DMS153 (cell line): ENCODE measurements around the gene FES.
A peak's percentile ranks its signal among the peaks of the same experiment; 100 is the strongest.
"Not testable (repeated sequence)": the region's sequence is repeated elsewhere in the genome, so short reads cannot be mapped to it uniquely, and the experiment has no call there.

Source experiments
- DNase-seq: peaks from one replicate; lab custom pipeline; 2025; lab: John Stamatoyannopoulos, UW

The FES gene

DNA sequence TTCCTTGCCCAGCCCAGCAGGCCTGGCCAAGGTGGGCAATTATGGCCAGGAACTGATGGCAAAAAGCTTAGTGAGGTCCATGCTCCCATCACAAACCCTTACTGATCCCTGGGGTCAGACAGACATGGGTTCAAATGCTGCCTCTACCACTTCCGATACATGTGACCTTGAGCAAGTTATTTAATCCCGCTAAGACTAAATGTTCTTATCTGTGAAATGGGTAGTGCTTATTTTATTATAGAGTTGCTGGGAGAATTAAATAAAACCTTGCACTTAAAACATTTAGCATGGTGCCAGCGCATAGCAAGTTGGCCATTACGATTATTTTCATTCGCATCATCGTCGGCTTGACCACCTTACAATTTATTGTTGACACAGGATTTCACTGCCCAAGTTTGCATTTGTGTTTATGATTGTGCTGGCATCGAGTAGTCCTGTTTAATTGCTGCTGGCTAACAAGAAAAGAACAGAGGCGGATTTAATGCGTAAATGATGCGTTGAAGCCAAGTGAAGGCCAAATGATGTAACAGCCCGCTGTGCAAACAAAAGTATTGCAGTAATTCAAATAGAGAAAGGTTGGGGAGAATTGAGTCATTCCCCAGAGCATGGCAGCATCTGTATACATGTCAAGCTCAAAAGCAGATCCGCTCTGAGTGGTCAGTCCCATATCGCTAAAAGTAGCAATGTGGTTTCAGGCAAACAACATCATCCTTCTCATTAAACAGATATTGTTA is 23.2 kb upstream of the FES start:
- peak; percentile 83 for DNase-seq

DNA sequence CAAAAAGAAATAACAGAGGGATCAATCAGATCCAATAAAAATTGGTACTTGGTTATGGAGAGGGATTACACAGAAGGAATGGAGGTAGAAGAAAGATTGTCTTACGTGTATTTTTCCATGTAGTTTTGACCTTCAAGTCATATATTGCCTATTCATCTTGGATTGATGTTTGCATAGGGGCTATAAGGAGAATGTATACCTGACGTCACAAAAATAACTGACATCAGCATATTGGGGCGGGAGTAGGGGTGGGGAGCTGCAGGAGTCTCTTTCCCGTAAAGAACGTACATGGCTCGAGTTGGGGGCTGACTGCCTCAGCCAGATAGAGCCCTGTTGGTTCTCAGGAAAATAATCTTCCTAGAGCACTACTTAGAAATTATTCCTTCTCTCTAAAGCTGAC is 21.8 kb upstream of the FES start:
- DNase-seq: no peak

DNA sequence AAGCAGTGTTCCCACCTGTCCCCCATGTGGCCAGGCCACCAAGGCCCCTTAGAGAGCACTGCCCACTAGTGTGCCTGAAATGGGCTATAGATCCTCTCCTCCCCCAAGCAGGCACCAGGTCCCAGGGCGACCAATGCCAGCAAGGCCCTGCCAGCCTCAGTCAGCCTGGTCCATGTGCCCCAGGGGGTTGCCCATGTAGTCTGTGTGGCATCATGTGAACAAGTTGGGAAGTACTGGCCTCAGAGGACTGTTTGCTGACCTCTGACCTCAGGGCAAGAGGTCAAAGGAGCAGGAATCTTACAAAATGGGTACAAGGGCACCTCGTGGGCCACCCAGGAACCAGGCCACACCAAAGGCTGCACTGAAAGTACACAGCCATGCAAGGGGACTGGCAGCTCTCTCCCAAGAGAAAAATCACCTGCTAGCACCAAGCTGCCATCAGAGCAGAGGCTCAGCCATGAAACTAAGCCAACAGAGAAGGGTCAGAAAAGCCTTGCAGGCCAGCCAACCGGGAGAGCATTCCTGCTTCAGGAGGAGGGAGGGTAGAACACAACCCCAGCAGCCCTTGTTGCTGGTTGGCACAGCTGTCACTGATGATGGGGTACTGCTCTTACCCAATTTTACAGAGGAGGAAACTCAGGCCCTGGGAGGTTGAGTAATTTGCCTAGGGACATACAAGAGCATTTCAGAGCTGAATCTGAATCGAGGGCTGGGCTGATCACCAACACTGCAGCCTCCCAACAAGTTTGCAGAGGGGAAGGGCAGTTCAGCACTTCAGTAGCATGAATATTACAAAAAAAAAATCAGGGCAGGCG is 21.1 kb upstream of the FES start:
- DNase-seq: no peak

DNA sequence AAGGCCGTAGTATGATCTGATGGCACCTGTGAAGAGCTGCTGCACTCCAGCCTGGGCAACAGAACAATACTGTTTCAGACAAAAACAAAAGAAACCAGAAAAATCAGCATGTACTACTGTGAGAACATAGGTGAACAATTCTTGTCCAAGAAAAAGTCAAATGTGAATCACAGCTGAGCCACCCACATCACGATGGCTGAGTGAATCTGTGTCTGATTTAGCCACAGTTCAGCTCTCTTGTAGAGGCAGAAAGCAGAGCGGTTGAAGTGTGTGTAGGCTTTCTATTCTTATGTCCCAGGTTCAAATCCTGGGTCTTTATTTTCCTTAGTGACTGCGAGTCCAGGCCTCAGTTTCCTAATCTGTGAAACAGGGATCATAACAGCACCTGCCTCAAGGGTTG is 20.3 kb upstream of the FES start:
- no peak for DNase-seq

DNA sequence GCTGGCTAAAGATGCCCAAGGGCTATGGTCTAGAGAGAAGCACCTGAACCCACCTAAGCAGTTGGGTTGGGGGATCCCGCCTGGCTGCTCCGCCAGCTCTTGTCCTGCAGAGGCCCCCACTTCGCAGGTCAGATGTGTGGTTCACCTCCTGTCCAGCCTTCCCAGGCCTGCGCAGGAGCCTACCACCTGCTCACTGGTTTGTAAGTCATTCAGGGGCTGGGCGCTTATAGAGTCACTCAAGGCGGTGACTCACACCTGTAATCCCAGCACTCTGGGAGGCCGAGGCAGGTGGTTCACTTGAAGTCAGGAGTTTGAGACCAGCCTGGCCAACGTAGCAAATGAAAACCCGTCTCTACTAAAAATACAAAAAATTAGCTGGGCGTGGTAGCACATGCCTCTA is 19.8 kb upstream of the FES start:
- no peak for DNase-seq

DNA sequence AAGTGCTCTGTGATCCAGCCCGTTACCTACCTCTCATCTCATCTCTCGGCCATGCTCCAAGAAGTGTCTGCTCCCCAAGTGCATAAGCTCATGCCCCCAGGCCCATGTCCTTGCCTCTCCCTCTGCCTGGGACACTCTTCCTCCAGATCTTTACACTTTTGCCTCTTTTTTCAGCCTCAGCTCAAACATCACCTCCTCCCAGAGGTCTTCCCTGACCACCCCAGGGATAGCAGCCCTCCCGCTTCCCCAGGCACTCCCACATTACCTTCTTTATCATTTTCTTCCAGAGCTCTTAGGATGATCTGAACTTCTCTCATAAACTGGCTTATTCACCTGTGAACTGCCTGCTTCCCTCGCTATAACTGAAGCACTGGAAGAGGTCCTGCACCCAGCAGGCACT is 18.6 kb upstream of the FES start:
- no peak for DNase-seq

DNA sequence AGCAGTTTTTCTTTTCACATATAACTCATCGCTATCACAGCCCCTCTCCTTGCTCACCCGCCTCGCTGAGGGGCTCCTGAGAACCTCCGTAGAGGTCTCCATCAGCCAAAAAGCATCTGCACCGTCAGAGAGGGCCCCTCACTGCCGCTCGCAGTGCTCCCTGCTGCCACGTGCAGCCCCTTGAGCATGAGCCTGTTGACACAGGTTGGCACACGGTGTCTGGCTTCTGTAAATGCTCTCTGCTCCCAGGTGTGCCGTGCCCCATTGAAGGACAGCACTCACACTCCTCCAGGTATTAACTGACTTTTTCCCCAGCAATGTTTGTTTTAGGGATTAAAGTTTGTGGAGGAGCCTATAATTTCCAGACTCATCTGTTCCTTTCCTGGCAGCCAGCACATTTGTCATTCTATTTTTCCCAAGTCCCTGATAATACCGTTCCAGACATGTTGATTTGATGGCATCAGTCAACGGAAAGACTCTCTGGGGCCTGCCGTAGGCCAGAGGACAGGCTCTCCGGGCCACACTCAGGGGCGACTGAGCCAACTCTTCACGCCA is 18.1 kb upstream of the FES start:
- peak; percentile 4 for DNase-seq

DNA sequence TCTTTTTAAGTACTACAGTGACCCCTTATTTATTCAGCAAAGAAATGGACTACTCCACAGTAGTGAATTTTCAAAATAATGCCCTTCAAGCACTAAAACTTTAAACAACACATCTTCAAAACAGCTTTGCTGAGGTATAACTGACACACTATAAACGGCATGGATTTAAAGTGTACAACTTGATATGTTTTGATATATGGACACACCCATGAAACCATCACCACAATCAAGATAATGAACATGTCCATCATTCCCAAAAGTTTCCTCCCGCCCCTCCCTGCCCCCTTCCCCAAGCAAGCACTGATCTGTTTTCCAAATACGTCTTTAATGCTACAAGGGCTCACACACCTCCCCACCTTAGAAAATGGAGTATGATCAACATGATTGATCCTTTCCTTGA is 17.5 kb upstream of the FES start:
- DNase-seq: no peak

DNA sequence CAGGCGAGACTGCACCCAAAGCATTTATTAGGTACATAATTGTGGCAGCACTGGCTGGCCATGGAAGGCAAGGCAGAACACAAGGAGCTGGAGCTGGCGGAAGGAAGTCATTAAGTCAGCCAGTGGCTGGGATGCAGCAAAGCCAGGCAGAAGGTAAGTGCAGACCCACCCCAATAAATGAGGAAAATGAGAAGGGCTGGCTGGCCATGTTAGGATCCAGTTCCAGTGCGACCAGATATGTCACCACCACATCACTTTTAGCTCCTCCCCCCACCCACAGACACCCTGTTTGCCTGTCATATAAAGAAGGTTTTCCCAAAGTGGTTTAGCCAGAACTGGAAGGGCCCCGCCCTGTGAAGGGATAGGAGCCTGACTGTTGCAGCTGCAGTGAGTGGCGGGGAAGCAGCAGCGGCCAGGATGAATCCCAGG is 16.0 kb upstream of the FES start, which contains the start of gene FURIN:
TSS of gene FURIN (plus strand) at position 328 of the 429 bp plus-strand sequence. CDS start 7,153 bp downstream, outside the sequence.
- peak; percentile 32 for DNase-seq

DNA sequence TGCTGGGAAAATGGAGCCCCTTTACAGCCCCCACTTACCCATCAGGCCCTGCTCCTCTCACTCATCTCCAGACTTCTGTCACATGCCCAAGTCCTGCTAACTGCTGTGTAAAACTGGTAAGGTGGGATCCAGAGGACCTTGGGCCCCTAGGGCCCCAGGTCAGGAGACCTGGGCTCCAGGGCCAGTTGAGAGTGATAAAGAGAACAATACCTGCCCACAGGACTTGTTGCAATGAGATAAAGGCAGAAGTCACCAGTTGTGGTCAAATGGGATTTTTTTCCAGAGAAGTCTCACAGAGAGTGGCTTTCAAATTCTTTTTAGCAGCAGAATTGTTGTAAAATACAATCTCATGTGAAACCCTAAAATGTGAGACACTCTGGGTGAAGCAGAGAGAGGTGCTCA is 15.2 kb upstream of the FES start:
- DNase-seq: no peak

DNA sequence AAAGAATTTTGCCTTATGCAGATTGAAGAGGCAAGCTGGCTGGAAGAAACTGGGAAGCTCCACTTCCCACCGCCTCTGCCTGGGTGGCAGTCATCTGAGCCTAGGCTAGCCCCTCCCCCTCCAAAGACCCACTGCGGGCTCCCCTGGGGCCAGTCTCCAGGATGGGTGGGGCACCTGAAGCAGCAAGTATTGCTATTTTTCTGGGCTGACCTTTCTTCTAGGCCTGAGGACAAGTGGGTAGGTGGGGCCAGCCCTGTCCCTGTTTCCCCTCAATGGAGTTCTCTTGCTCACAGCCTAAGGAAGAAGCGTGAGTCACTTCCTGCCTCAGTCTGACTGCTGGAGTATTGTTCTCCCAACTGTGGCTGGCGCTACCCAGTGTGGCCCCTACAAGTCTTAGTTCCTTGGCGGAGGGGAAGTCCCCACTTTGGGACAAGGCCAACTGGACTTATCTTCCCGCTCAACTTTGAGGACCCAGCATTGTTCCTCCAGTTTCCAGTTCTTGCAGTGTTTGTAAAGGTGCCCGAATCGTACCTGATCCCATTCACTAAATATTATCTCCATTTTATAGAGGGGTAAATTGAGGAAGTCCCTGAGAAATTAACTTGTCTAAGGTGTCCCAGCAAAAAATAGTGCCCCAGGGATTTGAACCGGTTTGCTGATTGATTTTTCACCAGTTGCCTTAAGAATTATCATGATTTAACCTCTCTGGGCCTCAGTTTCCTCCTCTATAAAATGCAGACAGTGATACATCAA is 14.5 kb upstream of the FES start:
- DNase-seq: peak; percentile 46

DNA sequence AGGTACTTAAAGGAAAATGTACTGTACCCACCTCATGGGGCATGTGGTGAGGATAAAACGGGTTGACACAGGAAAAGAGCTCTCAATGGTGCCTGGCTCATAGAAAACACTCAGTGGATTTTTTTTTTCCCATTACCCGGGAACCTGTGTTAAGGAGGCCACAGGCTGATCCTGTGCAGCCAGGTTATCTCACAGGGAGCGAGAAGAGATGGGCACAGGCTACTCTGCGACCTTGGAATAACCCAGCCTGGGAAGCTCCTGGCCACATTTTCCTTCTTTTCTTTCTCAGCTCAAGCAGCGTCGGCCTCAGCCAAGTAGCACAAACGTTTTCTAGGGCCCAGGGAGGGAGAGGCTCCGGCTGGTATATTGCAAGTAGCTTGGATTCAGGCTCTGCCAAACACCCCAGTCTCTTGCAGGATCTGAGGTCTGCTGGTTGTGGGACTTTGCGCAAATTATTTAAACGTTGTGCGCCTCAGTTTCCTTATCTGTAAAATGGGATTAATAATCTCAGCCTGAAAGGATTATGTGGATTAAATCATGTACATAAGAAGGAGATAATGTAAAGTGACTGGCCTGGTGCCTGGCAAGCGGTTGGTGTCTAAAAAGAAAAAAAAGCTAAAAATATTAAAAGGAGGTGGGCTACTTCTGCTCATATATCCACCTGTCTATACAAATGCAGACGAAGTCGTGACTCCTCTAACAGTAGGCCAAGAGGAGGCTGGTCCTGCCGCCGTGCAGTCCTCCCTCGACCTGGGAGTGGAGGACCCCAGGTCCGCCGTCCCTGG is 13.8 kb upstream of the FES start:
- no peak for DNase-seq

DNA sequence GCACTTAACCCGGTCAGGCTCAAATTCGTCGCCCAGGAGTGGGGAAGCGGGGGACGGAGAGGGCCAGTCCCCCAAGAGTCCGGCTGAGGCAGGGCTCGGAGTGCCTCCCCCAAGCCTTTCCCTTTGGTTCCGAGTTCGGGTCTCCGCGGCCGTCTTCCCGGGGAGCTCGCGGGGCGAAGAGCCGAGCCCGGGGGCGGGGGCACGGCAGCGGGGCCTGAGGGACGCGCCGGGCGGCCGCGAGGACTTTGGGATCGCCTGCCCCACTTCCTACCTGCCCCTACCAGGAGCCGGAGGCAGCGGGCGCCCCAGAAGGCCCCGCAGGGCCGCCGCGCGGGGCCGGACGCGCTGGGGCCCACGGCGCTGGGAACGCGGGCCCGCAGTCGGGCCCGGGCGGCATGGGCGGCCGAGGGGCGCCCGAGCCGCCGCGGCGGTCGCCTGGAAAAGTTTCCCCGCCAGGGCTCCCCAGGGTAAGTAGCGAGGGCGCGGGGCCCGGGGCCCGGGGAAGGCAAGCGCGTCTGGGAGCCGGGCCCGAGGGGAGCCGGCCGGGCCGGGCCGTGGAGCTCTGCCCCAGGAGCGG is 13.1 kb upstream of the FES start:
- DNase-seq: no peak

DNA sequence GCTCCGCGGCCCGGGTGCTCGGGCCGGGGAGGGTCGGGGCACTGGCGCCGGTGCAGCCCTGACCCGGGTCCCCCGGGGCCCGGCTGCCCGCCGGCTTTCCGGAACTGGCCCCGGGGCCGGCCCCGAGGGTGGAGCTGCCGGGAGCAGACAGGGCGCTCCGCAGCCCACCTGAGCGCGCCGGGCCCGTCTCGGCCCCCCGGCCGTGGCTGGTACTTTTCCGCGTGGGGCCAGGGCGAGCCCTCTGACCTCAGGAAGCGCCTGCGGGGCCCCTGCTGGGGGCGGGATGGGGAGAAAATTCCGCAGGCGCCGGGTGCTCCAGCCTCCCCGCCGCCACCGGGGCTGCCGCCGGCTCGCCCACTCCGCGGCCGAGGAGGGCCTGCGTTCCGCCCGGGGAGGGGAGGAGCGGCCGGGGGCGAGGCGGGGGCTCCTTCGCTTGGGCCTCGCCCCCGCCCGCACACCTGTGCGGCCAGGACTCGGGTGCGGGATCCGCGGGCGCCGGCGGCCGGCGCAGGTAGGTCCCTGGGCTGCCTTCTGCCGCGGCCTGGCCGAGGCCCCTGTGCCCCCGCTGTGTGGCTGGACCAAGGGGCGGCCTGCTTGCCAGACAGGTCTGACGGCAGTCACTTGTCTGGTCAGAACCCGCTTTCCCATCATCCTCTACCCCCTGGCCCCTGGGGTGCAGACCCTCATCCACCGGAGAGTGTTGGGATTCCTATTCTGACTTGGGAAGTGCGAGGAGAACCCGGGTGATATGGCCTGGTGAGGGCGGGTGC is 12.4 kb upstream of the FES start:
- DNase-seq: no peak

DNA sequence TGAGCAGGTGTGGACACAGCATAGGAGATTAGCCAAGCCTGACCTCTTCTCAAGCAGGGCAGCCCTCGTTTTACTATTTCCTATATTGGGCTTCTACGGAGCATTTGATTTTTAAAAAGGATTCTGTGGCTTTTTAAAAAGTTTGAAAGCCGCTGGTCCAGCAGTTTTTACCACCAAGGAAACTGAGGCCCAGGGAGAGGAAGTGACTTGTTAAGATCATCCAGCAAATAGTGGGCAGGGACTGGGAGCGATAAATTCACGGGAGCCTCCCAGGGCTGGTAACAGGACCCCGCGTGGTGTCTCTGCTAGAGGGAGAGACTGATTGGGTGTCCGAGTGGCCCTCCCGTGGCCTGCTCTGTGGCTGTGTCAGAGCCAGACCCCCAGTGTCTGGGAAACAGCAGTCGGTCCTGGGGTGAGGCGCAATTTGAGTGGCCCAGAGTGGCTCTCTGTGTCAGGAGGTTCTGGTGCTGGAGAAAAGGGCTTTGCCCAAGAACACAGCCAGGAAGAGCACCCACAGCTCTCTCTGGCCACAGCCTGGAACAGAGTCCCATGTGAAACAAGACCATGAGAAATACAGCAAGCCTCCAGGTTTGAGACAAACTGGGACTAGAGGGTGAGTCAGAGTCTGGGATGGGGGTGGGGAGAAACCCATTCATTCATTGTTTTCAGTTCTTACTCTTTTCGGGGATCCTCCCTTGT is 11.7 kb upstream of the FES start:
- no peak for DNase-seq

DNA sequence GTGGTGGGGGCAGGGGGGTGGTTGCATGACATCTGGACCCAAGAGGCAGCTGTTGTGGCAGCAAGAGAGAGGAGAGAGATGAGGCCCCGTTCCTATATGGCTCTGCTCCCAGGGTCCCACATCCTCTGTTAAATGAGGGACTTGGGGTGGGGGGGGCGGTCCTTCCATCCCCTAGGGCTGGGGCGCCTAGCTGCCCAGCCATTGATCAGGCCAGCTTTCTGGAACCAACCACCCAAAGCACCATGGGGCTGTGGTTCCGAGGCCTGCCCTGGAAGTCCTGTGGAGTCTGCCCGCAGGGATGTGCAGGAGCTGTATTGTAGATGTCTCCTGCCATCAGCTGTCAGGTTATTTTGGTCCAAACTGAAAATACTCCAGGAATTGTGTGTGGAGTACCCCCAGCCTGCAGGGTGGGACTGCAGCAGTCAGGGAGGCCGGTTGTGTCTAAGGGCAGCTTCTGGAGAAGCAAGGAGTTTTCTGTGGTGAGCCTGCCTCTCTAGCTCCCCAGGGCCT is 10.8 kb upstream of the FES start:
- no peak for DNase-seq

DNA sequence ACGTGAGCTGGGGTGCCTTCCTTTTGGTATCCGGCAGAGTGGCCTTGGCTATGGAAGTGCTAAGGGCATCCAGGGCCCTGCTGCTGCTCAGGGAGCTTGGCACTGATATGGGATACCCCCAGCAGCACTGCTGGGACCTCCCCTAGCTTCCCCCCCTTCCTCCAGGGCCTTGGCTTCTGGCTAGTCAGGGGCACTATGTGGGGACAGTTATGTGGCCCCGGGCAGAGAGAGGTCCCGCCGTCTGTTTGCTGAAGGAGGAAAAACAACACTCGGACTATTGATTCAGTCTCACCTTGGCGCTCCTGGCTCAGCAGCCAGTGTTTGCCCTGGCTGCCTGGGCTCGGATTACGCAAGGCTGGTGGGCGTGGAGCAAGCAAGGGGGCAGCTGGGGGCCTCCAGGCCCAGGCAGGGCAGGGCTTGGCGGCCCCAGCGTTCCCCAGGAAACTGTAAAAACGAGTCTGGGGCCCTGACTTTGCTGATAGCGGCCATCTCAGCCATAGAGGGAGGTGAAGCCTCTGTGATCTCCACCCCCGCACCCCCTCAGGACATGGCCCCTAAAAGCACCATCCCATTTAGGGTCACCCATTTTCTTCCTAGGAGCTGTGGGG is 10.2 kb upstream of the FES start:
- DNase-seq: no peak

DNA sequence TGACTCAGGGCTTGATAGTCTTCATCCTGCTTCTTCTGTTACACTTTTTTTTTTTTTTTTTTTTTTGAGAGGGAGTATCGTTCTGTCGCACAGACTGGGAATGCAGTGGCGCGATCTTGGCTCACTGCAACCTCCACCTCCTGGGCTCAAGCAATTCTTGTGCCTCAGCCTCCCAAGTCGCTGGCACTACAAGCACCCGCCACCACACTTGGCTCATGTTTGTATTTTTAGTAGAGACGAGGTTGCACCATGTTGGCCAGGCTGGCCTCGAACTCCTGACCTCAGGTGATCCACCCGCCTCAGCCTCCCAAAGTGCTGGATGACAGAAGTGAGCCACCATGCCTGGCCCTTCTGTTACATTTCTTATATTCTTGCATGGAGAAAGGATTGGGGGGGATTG is 9.3 kb upstream of the FES start:
- not testable (repeated sequence) for DNase-seq

DNA sequence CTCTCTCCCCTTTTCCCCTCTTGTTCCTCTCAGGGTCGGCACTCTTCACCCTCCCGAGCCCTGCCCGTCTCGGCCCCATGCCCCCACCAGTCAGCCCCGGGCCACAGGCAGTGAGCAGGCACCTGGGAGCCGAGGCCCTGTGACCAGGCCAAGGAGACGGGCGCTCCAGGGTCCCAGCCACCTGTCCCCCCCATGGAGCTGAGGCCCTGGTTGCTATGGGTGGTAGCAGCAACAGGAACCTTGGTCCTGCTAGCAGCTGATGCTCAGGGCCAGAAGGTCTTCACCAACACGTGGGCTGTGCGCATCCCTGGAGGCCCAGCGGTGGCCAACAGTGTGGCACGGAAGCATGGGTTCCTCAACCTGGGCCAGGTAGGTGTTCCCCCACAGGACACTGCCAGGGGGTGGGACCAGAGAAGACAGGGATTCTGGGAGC is 8.7 kb upstream of the FES start:
- DNase-seq: no peak
